HCT116 (cell line): ENCODE data around the gene RNF145. TPM values are rescaled to one million over a fixed set of nuclear protein-coding genes. Genes with fewer than 3 reads are reported as not detected.

Experiments used
- ATAC-seq: fragments of 200-7000 bp; cut with Tn5 transposase; 2 replicates; pipeline ENCODE4 v1.9.1; 2020; ENCODE audit warnings: mild to moderate bottlenecking, moderate library complexity
- BruUV-seq: library from RNA; stranded (reverse); fragments of 400-500 nt; replicated peaks from 2 replicates; lab custom pipeline; 2021; lab: Mats Ljungman, UMichigan
- CTCF ChIA-PET: fragments of 300-600 bp; sonication (Branson Sonifier 250); formaldehyde crosslinking; loops from one replicate; lab custom pipeline; 2021; ENCODE audit warnings: antibody characterized with exemption; lab: Charles Lee
- POLR2A ChIA-PET: fragments of 300-600, 350-600 bp; sonication (Branson Sonifier 250); formaldehyde crosslinking; loops from one replicate; lab custom pipeline; 2021; ENCODE audit warnings: antibody characterized with exemption; lab: Charles Lee
- RAD21 ChIA-PET, 2 experiments: fragments of 300-600 bp; sonication (Branson Sonifier 250); formaldehyde crosslinking; loops; one replicate each; lab custom pipeline; 2023; ENCODE audit warnings: low total read pairs in 2 of 2; ENCODE audit not compliant: uncharacterized antibody in 2 of 2, unreplicated experiment in 2 of 2, low non-redundant PET in 1 of 2; lab: Charles Lee
- DNase-seq: peaks from one replicate; pipeline ENCODE4 v3.0.0-alpha.2; 2010; ENCODE audit warnings: low read depth, low spot score
- H2AFZ ChIP-seq: fragments of 200-600 bp; shearing (Covaris generic), sonication (generic); 2 replicates; pipeline ENCODE4 v1.6.1; 2017; ENCODE audit warnings: low read depth, mixed run types, mixed read lengths, antibody characterized with exemption, low read length; ENCODE audit not compliant: poor library complexity, severe bottlenecking
- H3K27ac ChIP-seq: 2 replicates; pipeline ENCODE4 v1.5.1; 2012; ENCODE audit warnings: low read depth, low read length
- H3K27me3 ChIP-seq: fragments of 200-600 bp; sonication (generic); 2 replicates; pipeline ENCODE4 v1.6.1; 2016; ENCODE audit warnings: mixed run types, low read length, mixed read lengths; ENCODE audit not compliant: insufficient read depth
- H3K36me3 ChIP-seq, 2 experiments: fragments of 200-500 bp in 1 of 2; fragments of 200-600 bp in 1 of 2; sonication (Bioruptor generic) in 1 of 2; sonication (generic) in 1 of 2; 2 replicates each; pipeline versions ENCODE4 v1.5.1 to v1.6.1; 2014 to 2016; ENCODE audit warnings: low read length in 2 of 2, inconsistent platforms in 1 of 2, mixed read lengths in 1 of 2, mixed run types in 1 of 2; ENCODE audit not compliant: insufficient read depth in 2 of 2, control insufficient read depth in 1 of 2
- H3K4me1 ChIP-seq, 2 experiments: fragments of 200-600 bp in 1 of 2; sonication (generic) in 1 of 2; 2 replicates each; pipeline versions ENCODE4 v1.5.1 to v1.6.1; 2012 to 2017; ENCODE audit warnings: low read length in 2 of 2, inconsistent platforms in 1 of 2, mild to moderate bottlenecking in 1 of 2, mixed read lengths in 1 of 2, mixed run types in 1 of 2, moderate library complexity in 1 of 2; ENCODE audit not compliant: insufficient read depth in 2 of 2, control insufficient read depth in 1 of 2
- H3K4me2 ChIP-seq: fragments of 200-600 bp; sonication (generic); 2 replicates; pipeline ENCODE4 v1.6.1; 2017; ENCODE audit warnings: mixed run types, low read length, mixed read lengths
- H3K4me3 ChIP-seq, 2 experiments: fragments of 200-600 bp in 1 of 2; sonication (generic) in 1 of 2; replicated peaks in 1 of 2; 2 replicates each; pipeline ENCODE4 v1.5.1; 2011 to 2016; ENCODE audit warnings: low read length in 2 of 2, control low read depth in 1 of 2, low read depth in 1 of 2, mild to moderate bottlenecking in 1 of 2, mixed read lengths in 1 of 2, mixed run types in 1 of 2
- H3K79me2 ChIP-seq: fragments of 200-600 bp; sonication (generic); 2 replicates; pipeline ENCODE4 v1.6.1; 2017; ENCODE audit warnings: mild to moderate bottlenecking, mixed run types, low read length, moderate library complexity, mixed read lengths; ENCODE audit not compliant: insufficient read depth
- H3K9ac ChIP-seq: fragments of 200-600 bp; sonication (generic); 2 replicates; pipeline ENCODE4 v1.6.1; 2016; ENCODE audit warnings: low read length, mixed read lengths
- H3K9me2 ChIP-seq: fragments of 200-600 bp; sonication (generic), shearing (Covaris generic); 2 replicates; pipeline ENCODE4 v1.6.1; 2017; ENCODE audit warnings: mixed run types, mild to moderate bottlenecking, moderate library complexity; ENCODE audit not compliant: insufficient read depth
- H3K9me3 ChIP-seq, 2 experiments: fragments of 200-500 bp in 1 of 2; fragments of 200-600 bp in 1 of 2; sonication (Bioruptor generic) in 1 of 2; sonication (generic) in 1 of 2; 2 replicates each; pipeline ENCODE4 v1.6.1; 2014 to 2017; ENCODE audit warnings: low read length in 2 of 2, mixed read lengths in 2 of 2, inconsistent platforms in 1 of 2, low read depth in 1 of 2, mild to moderate bottlenecking in 1 of 2, mixed run types in 1 of 2, moderate library complexity in 1 of 2; ENCODE audit not compliant: control insufficient read depth in 1 of 2, insufficient read depth in 1 of 2
- H4K20me1 ChIP-seq: fragments of 200-600 bp; sonication (generic), shearing (Covaris generic); 2 replicates; pipeline ENCODE4 v1.6.1; 2017; ENCODE audit warnings: mixed run types, mild to moderate bottlenecking, moderate library complexity; ENCODE audit not compliant: insufficient read depth
- CBX3 ChIP-seq: IDR thresholded peaks from 2 replicates; pipeline ENCODE4 v1.6.1; 2012; ENCODE audit warnings: low read depth
- CEBPB ChIP-seq: IDR thresholded peaks from 2 replicates; pipeline ENCODE4 v1.6.1; 2012; ENCODE audit warnings: low read depth
- CTCF ChIP-seq, 3 experiments: fragments of 200-600 bp in 1 of 3; sonication (generic) in 1 of 3; IDR thresholded peaks in 2 of 3; conservative IDR thresholded peaks in 1 of 3; 2 replicates each; pipeline ENCODE4 v1.5.1; 2012 to 2017; ENCODE audit warnings: low read depth in 2 of 3, low read length in 2 of 3, antibody characterized with exemption in 1 of 3, borderline replicate concordance in 1 of 3, control low read depth in 1 of 3, mild to moderate bottlenecking in 1 of 3, mixed read lengths in 1 of 3, mixed run types in 1 of 3, moderate library complexity in 1 of 3; ENCODE audit not compliant: insufficient read depth in 1 of 3
- EGR1 ChIP-seq: IDR thresholded peaks from 2 replicates; pipeline ENCODE4 v1.6.1; 2012; ENCODE audit warnings: low read depth
- EZH2 ChIP-seq: fragments of 200-600 bp; sonication (generic); IDR thresholded peaks from 2 replicates; pipeline ENCODE4 v1.6.1; 2017; ENCODE audit warnings: antibody characterized with exemption, mixed run types
- EZH2phosphoT487 ChIP-seq: fragments of 200-600 bp; IDR thresholded peaks from 2 replicates; pipeline ENCODE4 v1.6.1; 2018; ENCODE audit warnings: antibody characterized with exemption, borderline replicate concordance
- FOSL1 ChIP-seq: IDR thresholded peaks from 2 replicates; pipeline ENCODE4 v1.6.1; 2012; ENCODE audit warnings: low read depth
- POLR2A ChIP-seq: IDR thresholded peaks from 2 replicates; pipeline ENCODE4 v1.7.0; 2011; ENCODE audit warnings: borderline replicate concordance; ENCODE audit not compliant: insufficient read depth, insufficient read length; ENCODE audit errors: extremely low read depth
- RAD21 ChIP-seq: IDR thresholded peaks from 2 replicates; pipeline ENCODE4 v1.6.1; 2012; ENCODE audit warnings: low read depth, mild to moderate bottlenecking
- SIN3A ChIP-seq: IDR thresholded peaks from 2 replicates; pipeline ENCODE4 v1.6.1; 2012; ENCODE audit warnings: low read depth
- SP1 ChIP-seq: IDR thresholded peaks from 2 replicates; pipeline ENCODE4 v1.6.1; 2012; ENCODE audit warnings: low read depth
- TCF7L2 ChIP-seq: IDR thresholded peaks from 2 replicates; pipeline ENCODE4 v1.7.0; 2011; ENCODE audit warnings: borderline replicate concordance, inconsistent platforms; ENCODE audit not compliant: insufficient read depth, insufficient read length; ENCODE audit errors: extremely low read depth
- YY1 ChIP-seq: IDR thresholded peaks from 2 replicates; pipeline ENCODE4 v1.6.1; 2011; ENCODE audit warnings: low read length, low read depth, moderate library complexity, mild to moderate bottlenecking; ENCODE audit not compliant: insufficient replicate concordance; ENCODE audit errors: extremely low read depth
- ZBTB33 ChIP-seq: IDR thresholded peaks from 2 replicates; pipeline ENCODE4 v1.6.1; 2011; ENCODE audit warnings: mild to moderate bottlenecking, low read length, moderate library complexity; ENCODE audit not compliant: insufficient replicate concordance; ENCODE audit errors: extremely low read depth
- ZFX ChIP-seq: fragments of 450-650 bp; IDR thresholded peaks from 2 replicates; pipeline ENCODE4 v1.6.1; 2017
- ZNF274 ChIP-seq: fragments of 200-500 bp; sonication (Bioruptor generic); IDR thresholded peaks from 2 replicates; pipeline ENCODE4 v1.6.1; 2014; ENCODE audit warnings: mild to moderate bottlenecking, low read depth, low read length, inconsistent platforms
- intact Hi-C: fragments of 100-400 bp; cut with micrococcal nuclease; formaldehyde crosslinking; loops from 2 replicates; pipeline ENCODE4 v1.10.0; 2022
- total RNA-seq: library from RNA; stranded (reverse); gene quantifications from one replicate; pipeline ENCODE4 v1.2.1, GENCODE V29; 2021; ENCODE audit not compliant: unreplicated experiment
- TF ChIP-seq, protein P1 (sequence below): IDR thresholded peaks from 2 replicates; pipeline ENCODE4 v1.6.1; 2012

RNF145 gene
- total RNA-seq, 1 experiment from 2014 or later = 60.6 TPM

GRCh38 chr5:159249158-159249557, 39.8 kb upstream of the RNF145 start:
- CTCF ChIA-PET = no interaction called here
- no peaks in the 10 kb centered on the region for H3K27me3 ChIP-seq
- H4K20me1 ChIP-seq = no peaks in the 10 kb centered on the region
- H2AFZ ChIP-seq = no peak overlapping the region
- no peak for ATAC-seq
- RAD21 ChIA-PET = no interaction called here
- H3K9ac ChIP-seq = no peak overlapping the region
- TF ChIP-seq ZBTB33 (no peak), RAD21 (no peak), FOSL1 (no peak), EZH2phosphoT487 (no peak), ZFX (no peak), EGR1 (no peak), POLR2A (no peak), CEBPB (no peak), TCF7L2 (no peak), CBX3 (no peak), ZNF274 (no peak), YY1 (no peak), SIN3A (no peak), SP1 (no peak), CTCF (IDR thresholded peaks at IDR 0.05 in 2 of 3, conservative IDR thresholded peaks at IDR 0.05 in 1 of 3; ENCODE audit: borderline replicate concordance in 1 of 3, insufficient read depth in 1 of 3, low read depth in 2 of 3, low read length in 2 of 3) (no peak), EZH2 (no peak)
- TF ChIP-seq, protein P1, sequence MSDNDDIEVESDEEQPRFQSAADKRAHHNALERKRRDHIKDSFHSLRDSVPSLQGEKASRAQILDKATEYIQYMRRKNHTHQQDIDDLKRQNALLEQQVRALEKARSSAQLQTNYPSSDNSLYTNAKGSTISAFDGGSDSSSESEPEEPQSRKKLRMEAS = no peak
- TF ChIP-seq, all 23 proteins: peak for 0
- Histone ChIP-seq H3K4me1 (no peaks in the 10 kb centered on the region), H3K79me2 (no peaks in the 10 kb centered on the region), H3K4me2 (no peak overlapping the region), H3K36me3 (no peaks in the 10 kb centered on the region), H3K9me2 (no peaks in the 10 kb centered on the region), H3K4me3 (no peak overlapping the region), H3K27ac (no peak overlapping the region), H3K9me3 (no peaks in the 10 kb centered on the region)
- POLR2A ChIA-PET = no interaction called here
- BruUV-seq = no TSS peak
- intact Hi-C loops = no loop called here
- DNase-seq = no peak
